GM12892 (cell line): ENCODE results near the gene ZFYVE28.

Experiments
- POLR2A ChIP-seq: IDR thresholded peaks from 2 replicates; pipeline ENCODE4 v1.6.1; 2011; ENCODE audit warnings: low read depth, low read length, control low read depth
- POLR2AphosphoS5 ChIP-seq: IDR thresholded peaks from 2 replicates; pipeline ENCODE4 v1.6.1; 2011; ENCODE audit warnings: low read depth, low read length, control low read depth

GRCh38 chr4:2397596-2398379 is 20.7 kb downstream of the ZFYVE28 start:
- TF ChIP-seq POLR2AphosphoS5 (no peak), POLR2A (no peak)
